GM10266 (cell line): ENCODE results near the gene GAS7.

Experiments
- DNase-seq: peaks from one replicate; pipeline ENCODE4 v3.0.0; 2012; ENCODE audit errors: extremely low spot score
- CTCF ChIP-seq: IDR thresholded peaks from 2 replicates; pipeline ENCODE4 v1.5.1; 2012; ENCODE audit warnings: mild to moderate bottlenecking, low read depth; ENCODE audit not compliant: control insufficient read depth, insufficient read depth; ENCODE audit errors: missing control alignments

GAS7 gene

GRCh38 chr17:9893411-9894012 is 304.9 kb downstream of the GAS7 start:
- no peak for DNase-seq
- TF ChIP-seq CTCF: no peak

- DNase-seq: peak; percentile 58
- peak; percentile 59 for TF ChIP-seq CTCF
Measured at GRCh38 chr17:9890124-9890523, 308.3 kb downstream of the GAS7 start.

GRCh38 chr17:9887508-9887907 is 310.9 kb downstream of the GAS7 start:
- DNase-seq: no peak
- TF ChIP-seq CTCF: no peak

GRCh38 chr17:9886141-9886930 is 312.1 kb downstream of the GAS7 start:
- DNase-seq: no peak
- no peak for TF ChIP-seq CTCF

GRCh38 chr17:9883451-9883850 is 315.0 kb downstream of the GAS7 start:
- no peak for TF ChIP-seq CTCF
- DNase-seq: no peak

GRCh38 chr17:9880582-9880999 is 317.8 kb downstream of the GAS7 start:
- no peak for TF ChIP-seq CTCF
- no peak for DNase-seq
